ENCODE data around the gene GPR15. TPM values are rescaled to one million over a fixed set of nuclear protein-coding genes. Genes with fewer than 3 reads are reported as not detected.
A peak's percentile ranks its signal among the peaks of the same experiment; 100 is the strongest.

The GPR15 gene
- total RNA-seq, 4 donors from 2014 or later = not detected

DNA sequence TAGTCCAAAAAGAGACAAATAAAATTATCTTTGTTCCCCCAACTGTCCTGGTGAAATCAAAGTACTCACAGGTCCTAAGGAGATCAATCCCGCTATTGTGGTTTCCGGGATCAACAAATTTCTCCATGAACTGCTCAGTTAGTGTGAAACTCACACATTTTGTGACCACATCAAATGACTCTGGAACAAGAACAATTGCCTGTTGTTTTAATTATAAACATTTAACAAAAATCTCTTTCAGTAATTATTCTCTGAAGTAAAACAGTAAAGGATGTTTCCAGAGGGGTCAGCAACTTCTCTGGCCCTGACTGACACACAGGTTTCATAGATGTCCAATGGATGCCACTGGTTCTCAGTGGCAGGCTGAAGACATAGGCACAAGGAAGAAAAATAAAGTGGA lies 13.0 kb upstream of the GPR15 start:
- intact Hi-C loops (cut with DNase I; ENCODE audit: low total_unique reads) = no loop called here
- Histone ChIP-seq H3K36me3 (peaks cover 0 to 43% of the 10 kb centered on the region in 2 donors), H3K27me3 (no peaks in the 10 kb centered on the region), H3K9me3 (no peaks in the 10 kb centered on the region), H3K27ac (no peak overlapping the region), H3K4me3 (no peak overlapping the region), H3K4me1 (peaks cover 14 to 23% of the 10 kb centered on the region in 2 donors)
- in situ Hi-C loops (cut with MboI; ENCODE audit: low sequenced_read_pairs in 4 of 4) = loop anchor here in 1 of 4 donors (10.0 kb wide), 1 partner anchor 66 kb away; no protein-coding TSS in a partner anchor
- ATAC-seq (no peak), DNase-seq (no peak)
- TF ChIP-seq POLR2A (IDR thresholded peaks at IDR 0.05) = no peak
- TF ChIP-seq, protein P1, sequence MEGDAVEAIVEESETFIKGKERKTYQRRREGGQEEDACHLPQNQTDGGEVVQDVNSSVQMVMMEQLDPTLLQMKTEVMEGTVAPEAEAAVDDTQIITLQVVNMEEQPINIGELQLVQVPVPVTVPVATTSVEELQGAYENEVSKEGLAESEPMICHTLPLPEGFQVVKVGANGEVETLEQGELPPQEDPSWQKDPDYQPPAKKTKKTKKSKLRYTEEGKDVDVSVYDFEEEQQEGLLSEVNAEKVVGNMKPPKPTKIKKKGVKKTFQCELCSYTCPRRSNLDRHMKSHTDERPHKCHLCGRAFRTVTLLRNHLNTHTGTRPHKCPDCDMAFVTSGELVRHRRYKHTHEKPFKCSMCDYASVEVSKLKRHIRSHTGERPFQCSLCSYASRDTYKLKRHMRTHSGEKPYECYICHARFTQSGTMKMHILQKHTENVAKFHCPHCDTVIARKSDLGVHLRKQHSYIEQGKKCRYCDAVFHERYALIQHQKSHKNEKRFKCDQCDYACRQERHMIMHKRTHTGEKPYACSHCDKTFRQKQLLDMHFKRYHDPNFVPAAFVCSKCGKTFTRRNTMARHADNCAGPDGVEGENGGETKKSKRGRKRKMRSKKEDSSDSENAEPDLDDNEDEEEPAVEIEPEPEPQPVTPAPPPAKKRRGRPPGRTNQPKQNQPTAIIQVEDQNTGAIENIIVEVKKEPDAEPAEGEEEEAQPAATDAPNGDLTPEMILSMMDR (IDR thresholded peaks at IDR 0.05 in 4 of 5, conservative IDR thresholded peaks at IDR 0.05 in 1 of 5) = no peak

DNA sequence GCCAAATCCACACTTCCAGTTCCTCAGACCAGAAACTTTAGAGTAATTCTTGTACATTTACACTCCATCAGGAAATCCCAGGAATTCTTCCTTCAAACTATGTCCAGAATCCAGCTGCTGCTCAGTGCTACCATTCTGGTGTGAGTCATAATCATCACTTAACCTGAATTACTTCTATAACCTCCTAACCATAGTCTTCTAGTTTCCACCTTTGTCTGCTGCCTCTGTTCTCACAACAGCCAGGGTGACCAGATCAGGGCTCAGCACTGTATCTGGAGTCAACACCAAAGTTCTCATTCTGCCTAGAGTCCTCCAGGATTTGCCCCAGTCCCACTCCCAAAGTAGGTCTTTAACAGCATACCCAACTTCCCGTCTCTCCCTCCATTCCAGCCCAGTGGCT lies 12.4 kb upstream of the GPR15 start:
- Histone ChIP-seq H3K27ac (no peak overlapping the region), H3K9me3 (no peaks in the 10 kb centered on the region), H3K27me3 (no peaks in the 10 kb centered on the region), H3K4me3 (no peak overlapping the region), H3K36me3 (peaks cover 0 to 43% of the 10 kb centered on the region in 2 donors), H3K4me1 (peaks cover 14 to 20% of the 10 kb centered on the region in 2 donors)
- ATAC-seq (no peak), DNase-seq (no peak)
- TF ChIP-seq POLR2A (IDR thresholded peaks at IDR 0.05) = no peak
- TF ChIP-seq, protein P1 (IDR thresholded peaks at IDR 0.05 in 4 of 5, conservative IDR thresholded peaks at IDR 0.05 in 1 of 5) = no peak
- intact Hi-C loops (cut with DNase I; ENCODE audit: low total_unique reads) (no loop called here), in situ Hi-C loops (cut with MboI; ENCODE audit: low sequenced_read_pairs in 4 of 4) (loop anchor here in 1 of 4 donors (10.0 kb wide), 1 partner anchor 65 kb away; no protein-coding TSS in a partner anchor)

DNA sequence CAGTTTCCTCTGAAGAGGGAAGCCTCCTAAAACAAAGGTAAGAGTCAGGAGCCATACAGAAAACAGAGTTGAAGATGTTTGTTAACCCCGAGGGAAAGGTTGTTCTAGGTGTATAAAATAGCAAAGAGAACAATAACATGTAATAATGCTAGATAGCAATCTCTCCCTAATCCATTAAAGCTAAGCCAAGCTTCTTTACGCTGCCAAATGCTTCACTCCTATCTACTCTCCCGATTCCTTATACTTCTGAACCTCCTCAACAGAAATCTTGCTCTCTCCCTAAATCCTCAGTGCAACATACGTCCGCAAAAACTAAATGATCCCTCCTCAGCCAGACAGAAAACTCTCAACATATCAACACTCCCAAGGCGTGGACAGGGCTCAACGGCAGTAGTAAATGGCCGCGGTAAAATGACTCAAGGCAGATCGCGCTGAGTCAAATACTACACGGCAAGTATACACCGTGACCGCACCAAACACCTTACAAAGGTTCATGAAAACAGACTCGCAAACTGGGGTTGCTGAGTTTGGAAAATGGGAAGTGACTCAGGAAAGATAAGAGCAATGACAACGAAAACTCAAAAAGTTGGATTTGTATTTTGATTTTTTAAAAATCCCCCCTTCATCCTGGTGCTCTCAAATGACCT lies 9.8 kb upstream of the GPR15 start:
- intact Hi-C loops (cut with DNase I; ENCODE audit: low total_unique reads) = loop anchor here (1.0 to 5.0 kb wide), 5 partner anchors 71 to 1295 kb away; partner anchors contain the start of genes ARL6, CMSS1, CPOX and CRYBG3
- Histone ChIP-seq H3K4me1 (peaks cover 14 to 20% of the 10 kb centered on the region in 2 donors), H3K27me3 (no peaks in the 10 kb centered on the region), H3K4me3 (peak overlapping the region; percentile 72 to 87 (median 75)), H3K36me3 (peaks cover 0 to 19% of the 10 kb centered on the region in 2 donors), H3K9me3 (no peaks in the 10 kb centered on the region), H3K27ac (peak overlapping the region; percentile 90 to 98 (median 95))
- in situ Hi-C loops (cut with MboI; ENCODE audit: low sequenced_read_pairs in 4 of 4) = no loop called here
- peak; percentile 81 to 82 for ATAC-seq
- DNase-seq = peak; percentile 15 to 48
- TF ChIP-seq POLR2A (IDR thresholded peaks at IDR 0.05) = no peak
- TF ChIP-seq, protein P1 (IDR thresholded peaks at IDR 0.05 in 4 of 5, conservative IDR thresholded peaks at IDR 0.05 in 1 of 5) = no peak

DNA sequence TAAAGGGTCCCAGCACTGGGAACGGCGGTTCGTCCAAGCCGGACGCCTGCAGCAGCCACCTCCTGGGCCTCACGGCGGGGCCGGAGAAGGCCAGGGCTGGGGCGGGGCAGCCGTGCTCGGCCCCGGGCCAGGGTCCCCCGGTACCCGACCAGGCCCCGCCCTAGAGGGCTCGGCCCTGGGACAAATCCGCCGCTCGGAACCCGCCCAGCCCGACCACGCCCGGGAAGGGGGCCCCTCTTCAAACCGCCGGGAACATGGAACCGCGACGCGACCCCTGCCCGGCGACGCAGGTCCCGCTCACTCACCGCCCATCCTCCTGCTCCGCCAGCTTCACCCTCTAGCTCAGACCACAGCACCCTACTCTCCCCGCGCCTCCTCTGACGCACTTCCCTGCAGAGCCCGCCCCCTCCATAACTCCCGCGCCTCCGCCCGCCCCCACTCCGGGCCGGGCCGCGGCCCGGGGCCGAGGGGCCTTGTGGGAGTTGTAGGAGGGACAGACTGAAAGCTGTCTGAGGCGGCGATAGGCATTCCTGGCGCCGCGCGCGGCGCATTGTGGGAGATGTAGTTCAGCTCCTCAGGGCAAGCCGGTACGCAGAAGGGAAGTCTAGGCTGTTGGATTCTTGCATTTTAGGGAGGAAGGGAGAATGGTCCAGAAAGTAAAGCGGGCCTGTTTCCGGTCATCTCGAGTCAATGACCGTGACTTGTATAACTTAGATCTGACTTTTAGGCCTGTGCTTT lies 9.1 kb upstream of the GPR15 start, which contains the start of gene CLDND1:
Gene CLDND1, minus strand, starts transcription at position 359 of the 738 bp plus-strand sequence. CDS start 1,478 bp downstream, outside the sequence.
- intact Hi-C loops (cut with DNase I; ENCODE audit: low total_unique reads) (loop anchor here (1.0 to 5.0 kb wide), 5 partner anchors 71 to 1295 kb away; partner anchors contain the start of genes ARL6, CMSS1, CPOX and CRYBG3), in situ Hi-C loops (cut with MboI; ENCODE audit: low sequenced_read_pairs in 4 of 4) (no loop called here)
- Histone ChIP-seq H3K27me3 (no peaks in the 10 kb centered on the region), H3K36me3 (peaks cover 0 to 12% of the 10 kb centered on the region in 2 donors), H3K4me3 (peak within 1 kb of the TSS; percentile 72 to 87 (median 75)), H3K9me3 (no peaks in the 10 kb centered on the region), H3K27ac (peak within 1 kb of the TSS; percentile 90 to 98 (median 95)), H3K4me1 (peaks cover 14 to 20% of the 10 kb centered on the region in 2 donors)
- peak; percentile 87 to 88 for TF ChIP-seq POLR2A (IDR thresholded peaks at IDR 0.05)
- TF ChIP-seq, protein P1 (IDR thresholded peaks at IDR 0.05 in 4 of 5, conservative IDR thresholded peaks at IDR 0.05 in 1 of 5) = peak in 1 of 5 experiments; percentile 9
- ATAC-seq (peak; percentile 93 to 96), DNase-seq (peak; percentile 94 to 97)

Measured in gastrocnemius medialis (tissue), 4 donors.